ENCODE results near the gene ANKLE2. TPM values are rescaled to one million over a fixed set of nuclear protein-coding genes. Genes with fewer than 3 reads are reported as not detected.
"Not testable (repeated sequence)": the region's sequence is repeated elsewhere in the genome, so short reads cannot be mapped to it uniquely, and the experiment has no call there.

The ANKLE2 gene
- total RNA-seq, 2 donors from 2014 or later: 154 to 189 TPM

- Mint-ChIP-seq H3K27ac (no peak overlapping the region), H3K9me3 (no peaks in the 10 kb centered on the region), H3K36me3 (ENCODE audit: insufficient read depth in 2 of 2) (peaks cover 3% of the 10 kb centered on the region in 2 donors), H3K4me1 (ENCODE audit: low read depth) (peaks cover 42% of the 10 kb centered on the region), H3K4me3 (no peak overlapping the region), H3K27me3 (ENCODE audit: low read depth) (no peaks in the 10 kb centered on the region)
- no peak for ATAC-seq (replicated peaks in 1 of 2)
- DNase-seq: no peak
These were observed 13.1 kb upstream of the ANKLE2 start for GRCh38 chr12:132774646-132775275.

- Mint-ChIP-seq H3K27ac (no peak overlapping the region), H3K4me3 (no peak overlapping the region), H3K4me1 (ENCODE audit: low read depth) (peaks cover 48% of the 10 kb centered on the region), H3K9me3 (no peaks in the 10 kb centered on the region), H3K36me3 (ENCODE audit: insufficient read depth in 2 of 2) (peaks cover 0 to 5% of the 10 kb centered on the region in 2 donors), H3K27me3 (ENCODE audit: low read depth) (no peaks in the 10 kb centered on the region)
- ATAC-seq (replicated peaks in 1 of 2): no peak
- DNase-seq: no peak
These were observed 12.5 kb upstream of the ANKLE2 start for GRCh38 chr12:132774159-132774558.

- H3K4me3 Mint-ChIP-seq: no peak overlapping the region
- ATAC-seq (replicated peaks in 1 of 2): peak in 1 of 2 donors; percentile 22
- peaks cover 0 to 9% of the 10 kb centered on the region in 2 donors for H3K36me3 Mint-ChIP-seq (ENCODE audit: insufficient read depth in 2 of 2)
- DNase-seq: no peak
- H3K27me3 Mint-ChIP-seq (ENCODE audit: low read depth): no peaks in the 10 kb centered on the region
- peaks cover 57% of the 10 kb centered on the region for H3K4me1 Mint-ChIP-seq (ENCODE audit: low read depth)
- H3K9me3 Mint-ChIP-seq: no peaks in the 10 kb centered on the region
- no peak overlapping the region for H3K27ac Mint-ChIP-seq
These were observed 11.7 kb upstream of the ANKLE2 start for GRCh38 chr12:132773077-132773955.

- ATAC-seq (replicated peaks in 1 of 2) (no peak), DNase-seq (no peak)
- Mint-ChIP-seq H3K36me3 (ENCODE audit: insufficient read depth in 2 of 2) (peaks cover 0 to 9% of the 10 kb centered on the region in 2 donors), H3K27me3 (ENCODE audit: low read depth) (no peaks in the 10 kb centered on the region), H3K4me1 (ENCODE audit: low read depth) (peaks cover 64% of the 10 kb centered on the region), H3K27ac (no peak overlapping the region), H3K9me3 (no peaks in the 10 kb centered on the region), H3K4me3 (no peak overlapping the region)
These were observed 11.0 kb upstream of the ANKLE2 start for GRCh38 chr12:132772606-132773005.

- Mint-ChIP-seq H3K36me3 (ENCODE audit: insufficient read depth in 2 of 2) (peaks cover 0 to 9% of the 10 kb centered on the region in 2 donors), H3K4me1 (ENCODE audit: low read depth) (peaks cover 66% of the 10 kb centered on the region)
- peak; percentile 65 to 69 for ATAC-seq (replicated peaks in 1 of 2)
These were observed 9.7 kb upstream of the ANKLE2 start for GRCh38 chr12:132771126-132771838.

GRCh38 chr12:132766380-132767085 lies 4.9 kb upstream of the ANKLE2 start:
- ATAC-seq (replicated peaks in 1 of 2): no peak
- Mint-ChIP-seq H3K4me1 (ENCODE audit: low read depth) (peaks cover 57% of the 10 kb centered on the region), H3K36me3 (ENCODE audit: insufficient read depth in 2 of 2) (peaks cover 0 to 8% of the 10 kb centered on the region in 2 donors), H3K27me3 (ENCODE audit: low read depth) (no peaks in the 10 kb centered on the region), H3K9me3 (no peaks in the 10 kb centered on the region), H3K4me3 (no peak overlapping the region), H3K27ac (no peak overlapping the region)
- DNase-seq: no peak

More at GRCh38 chr12:132771126-132771838, 9.7 kb upstream of the ANKLE2 start:
- Mint-ChIP-seq H3K9me3 (no peaks in the 10 kb centered on the region), H3K4me3 (peak overlapping the region; percentile 2 to 63), H3K27ac (peak overlapping the region; percentile 21), H3K27me3 (ENCODE audit: low read depth) (no peaks in the 10 kb centered on the region)
- peak; percentile 24 to 31 for DNase-seq

DNA sequence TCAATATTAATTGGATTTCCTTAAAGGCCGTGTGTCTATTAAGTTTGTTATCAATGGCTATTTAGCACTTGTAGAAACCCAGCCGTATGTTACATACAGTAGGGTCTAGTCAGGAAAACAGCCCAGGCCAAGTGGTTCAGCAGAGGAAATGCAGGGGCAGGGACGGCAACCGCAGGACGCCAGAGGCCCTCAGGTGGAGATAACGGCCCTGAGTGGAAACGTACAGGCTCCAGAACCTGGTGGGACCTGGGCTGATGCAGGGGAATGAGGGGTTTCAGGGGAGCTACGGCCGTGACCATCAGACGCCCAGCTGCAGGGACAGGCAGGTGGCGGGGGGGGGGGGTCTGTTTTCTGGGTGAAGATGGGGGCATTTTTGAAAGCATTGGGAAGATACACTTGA lies 3.7 kb upstream of the ANKLE2 start:
- Mint-ChIP-seq H3K27me3 (ENCODE audit: low read depth) (no peaks in the 10 kb centered on the region), H3K4me3 (no peak overlapping the region), H3K36me3 (ENCODE audit: insufficient read depth in 2 of 2) (peaks cover 5 to 16% of the 10 kb centered on the region in 2 donors), H3K9me3 (no peaks in the 10 kb centered on the region), H3K4me1 (ENCODE audit: low read depth) (peaks cover 53% of the 10 kb centered on the region), H3K27ac (no peak overlapping the region)
- ATAC-seq (replicated peaks in 1 of 2) (no peak), DNase-seq (no peak)

GRCh38 chr12:132764231-132764630 lies 2.6 kb upstream of the ANKLE2 start:
- Mint-ChIP-seq H3K4me3 (no peak overlapping the region), H3K36me3 (ENCODE audit: insufficient read depth in 2 of 2) (peaks cover 8 to 18% of the 10 kb centered on the region in 2 donors), H3K27me3 (ENCODE audit: low read depth) (no peaks in the 10 kb centered on the region), H3K4me1 (ENCODE audit: low read depth) (peaks cover 53% of the 10 kb centered on the region), H3K9me3 (no peaks in the 10 kb centered on the region), H3K27ac (no peak overlapping the region)
- no peak for ATAC-seq (replicated peaks in 1 of 2)
- no peak for DNase-seq

GRCh38 chr12:132761921-132762583 lies 420 bp upstream of the ANKLE2 start:
- ATAC-seq (replicated peaks in 1 of 2): peak; percentile 81 to 83
- no peaks in the 10 kb centered on the region for H3K9me3 Mint-ChIP-seq
- peak; percentile 90 to 93 for DNase-seq
- H3K27me3 Mint-ChIP-seq (ENCODE audit: low read depth): no peaks in the 10 kb centered on the region
- H3K27ac Mint-ChIP-seq: peak overlapping the region; percentile 19
- peaks cover 9 to 22% of the 10 kb centered on the region in 2 donors for H3K36me3 Mint-ChIP-seq (ENCODE audit: insufficient read depth in 2 of 2)
- peaks cover 47% of the 10 kb centered on the region for H3K4me1 Mint-ChIP-seq (ENCODE audit: low read depth)
- H3K4me3 Mint-ChIP-seq: peak overlapping the region; percentile 65 to 75

- H3K27ac Mint-ChIP-seq: no peak overlapping the region
- peaks cover 45% of the 10 kb centered on the region for H3K4me1 Mint-ChIP-seq (ENCODE audit: low read depth)
- peaks cover 15 to 35% of the 10 kb centered on the region in 2 donors for H3K36me3 Mint-ChIP-seq (ENCODE audit: insufficient read depth in 2 of 2)
- no peaks in the 10 kb centered on the region for H3K27me3 Mint-ChIP-seq (ENCODE audit: low read depth)
- ATAC-seq (replicated peaks in 1 of 2): no peak
- no peak for DNase-seq
- no peaks in the 10 kb centered on the region for H3K9me3 Mint-ChIP-seq
- peak overlapping the region; percentile 94 to 99 for H3K4me3 Mint-ChIP-seq
These were observed 2.3 kb downstream of the ANKLE2 start for GRCh38 chr12:132759359-132759758.

DNA sequence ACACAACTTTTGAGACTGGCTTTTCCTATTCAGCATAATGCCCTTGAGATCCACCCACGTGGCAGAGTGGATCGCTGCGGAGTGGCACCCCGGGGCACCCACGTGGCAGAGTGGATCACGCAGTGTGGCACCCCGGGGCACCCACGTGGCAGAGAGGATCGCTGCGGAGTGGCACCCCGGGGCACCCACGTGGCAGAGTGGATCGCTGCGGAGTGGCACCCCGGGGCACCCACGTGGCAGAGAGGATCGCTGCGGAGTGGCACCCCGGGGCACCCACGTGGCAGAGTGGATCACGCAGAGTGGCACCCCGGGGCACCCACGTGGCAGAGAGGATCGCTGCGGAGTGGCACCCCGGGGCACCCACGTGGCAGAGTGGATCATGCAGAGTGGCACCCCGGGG lies 2.8 kb downstream of the ANKLE2 start:
- not testable (repeated sequence) for H3K4me3 Mint-ChIP-seq; DNase-seq; H3K27ac Mint-ChIP-seq; H3K27me3 Mint-ChIP-seq (ENCODE audit: low read depth); ATAC-seq (replicated peaks in 1 of 2); H3K9me3 Mint-ChIP-seq
- H3K36me3 Mint-ChIP-seq (ENCODE audit: insufficient read depth in 2 of 2): peaks cover 15 to 35% of the 10 kb centered on the region in 2 donors
- H3K4me1 Mint-ChIP-seq (ENCODE audit: low read depth): peaks cover 45% of the 10 kb centered on the region
